MCF 10A (cell line): ENCODE results near the gene URM1. TPM values are rescaled to one million over a fixed set of nuclear protein-coding genes. Genes with fewer than 3 reads are reported as not detected.

ENCODE experiments used
- BruUV-seq: library from RNA; stranded (reverse); fragments of 400-500 nt; replicated peaks from 2 replicates; lab custom pipeline; 2021; lab: Mats Ljungman, UMichigan
- CTCF ChIA-PET: fragments of 300-600 bp; sonication (Branson Sonifier 250); formaldehyde crosslinking; extraction: SDS; loops from one replicate; lab custom pipeline; 2021; ENCODE audit warnings: antibody characterized with exemption, inconsistent platforms; lab: Yijun Ruan, JAX
- POLR2A ChIA-PET: fragments of 300-600, 350-650 bp; sonication (Branson Sonifier 250); formaldehyde crosslinking; extraction: SDS; loops from one replicate; lab custom pipeline; 2020; ENCODE audit warnings: antibody characterized with exemption, inconsistent platforms; lab: Yijun Ruan, JAX
- DNase-seq: peaks from one replicate; pipeline ENCODE4 v3.0.0-alpha.2; 2018; ENCODE audit not compliant: unreplicated experiment
- H3K27ac Mint-ChIP-seq: one replicate; pipeline ENCODE4 v1.8.0; 2022; ENCODE audit warnings: mild to moderate bottlenecking, low read depth, mixed read lengths; ENCODE audit not compliant: unreplicated experiment
- H3K27me3 Mint-ChIP-seq: one replicate; pipeline ENCODE4 v1.8.0; 2022; ENCODE audit warnings: mixed read lengths; ENCODE audit not compliant: insufficient read depth, unreplicated experiment
- H3K36me3 Mint-ChIP-seq: one replicate; pipeline ENCODE4 v1.8.0; 2022; ENCODE audit warnings: mild to moderate bottlenecking, moderate library complexity, mixed read lengths; ENCODE audit not compliant: insufficient read depth, unreplicated experiment
- H3K4me1 Mint-ChIP-seq: one replicate; pipeline ENCODE4 v1.8.0; 2022; ENCODE audit warnings: mixed read lengths; ENCODE audit not compliant: insufficient read depth, unreplicated experiment
- H3K4me3 Mint-ChIP-seq: one replicate; pipeline ENCODE4 v1.8.0; 2022; ENCODE audit warnings: mild to moderate bottlenecking, moderate library complexity, mixed read lengths; ENCODE audit not compliant: unreplicated experiment
- H3K9me3 Mint-ChIP-seq: one replicate; pipeline ENCODE4 v1.8.0; 2022; ENCODE audit warnings: mixed read lengths; ENCODE audit not compliant: unreplicated experiment
- intact Hi-C: fragments of 100-400 bp; cut with micrococcal nuclease; formaldehyde crosslinking; loops from 2 replicates; pipeline ENCODE4 v1.14.1; 2022
- total RNA-seq: library from RNA; stranded (reverse); gene quantifications from 2 replicates; pipeline ENCODE4 v1.2.3, GENCODE V29; 2022
- TF ChIP-seq, protein P1 (sequence below): fragments of 200-600 bp; IDR thresholded peaks from one replicate; pipeline ENCODE4 v1.8.0; 2022; ENCODE audit warnings: antibody characterized with exemption, mild to moderate bottlenecking; ENCODE audit not compliant: unreplicated experiment

The URM1 gene
- total RNA-seq, 1 experiment from 2014 or later: 56.8 TPM

DNA sequence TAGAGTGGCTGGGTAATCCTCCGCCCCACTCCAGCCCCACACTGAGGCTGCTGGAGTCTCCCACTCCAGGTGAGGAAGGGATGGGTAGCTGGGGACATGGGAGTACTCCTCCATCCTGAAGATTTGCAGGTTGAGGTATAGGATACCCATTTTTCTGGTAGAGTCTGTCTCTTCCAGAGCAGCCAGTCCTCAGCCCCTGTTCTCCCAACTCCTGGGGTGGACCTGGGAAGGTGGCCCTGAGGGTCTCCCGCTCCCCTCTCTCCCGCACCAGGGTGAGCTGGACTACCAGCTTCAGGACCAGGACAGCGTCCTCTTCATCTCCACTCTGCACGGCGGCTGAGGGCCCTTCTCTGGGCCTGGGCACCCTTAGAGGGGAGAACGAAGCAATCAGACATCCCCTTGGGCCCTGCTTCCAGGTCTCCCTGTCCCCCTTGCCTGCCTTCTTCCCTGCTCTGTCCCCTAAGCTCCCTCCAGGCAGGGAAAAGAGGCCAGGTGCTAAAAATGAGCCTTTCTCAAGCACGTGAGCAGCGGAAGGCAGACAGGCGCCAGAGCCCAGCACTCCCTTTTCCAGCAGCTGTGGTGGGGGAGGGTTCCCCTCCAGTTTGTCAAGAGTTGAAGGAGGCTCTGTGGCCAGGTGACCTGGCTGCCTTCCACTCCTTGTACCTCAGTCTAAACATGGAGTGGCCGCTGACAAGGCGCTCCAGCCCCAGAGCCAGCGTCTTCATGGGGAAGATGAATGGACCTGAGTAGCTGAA is 18.4 kb downstream of the URM1 start:
- Mint-ChIP-seq H3K4me3 (no peak overlapping the region), H3K9me3 (no peaks in the 10 kb centered on the region), H3K4me1 (no peaks in the 10 kb centered on the region), H3K27me3 (no peaks in the 10 kb centered on the region), H3K27ac (no peak overlapping the region), H3K36me3 (peaks cover 31% of the 10 kb centered on the region)
- POLR2A ChIA-PET: interaction anchor here (0.7 kb wide), 1 partner anchor 230 kb away, joined by 4 read pairs; the partner anchor contains the start of gene BBLN
- intact Hi-C loops: no loop called here
- DNase-seq: no peak
- TF ChIP-seq, protein P1, sequence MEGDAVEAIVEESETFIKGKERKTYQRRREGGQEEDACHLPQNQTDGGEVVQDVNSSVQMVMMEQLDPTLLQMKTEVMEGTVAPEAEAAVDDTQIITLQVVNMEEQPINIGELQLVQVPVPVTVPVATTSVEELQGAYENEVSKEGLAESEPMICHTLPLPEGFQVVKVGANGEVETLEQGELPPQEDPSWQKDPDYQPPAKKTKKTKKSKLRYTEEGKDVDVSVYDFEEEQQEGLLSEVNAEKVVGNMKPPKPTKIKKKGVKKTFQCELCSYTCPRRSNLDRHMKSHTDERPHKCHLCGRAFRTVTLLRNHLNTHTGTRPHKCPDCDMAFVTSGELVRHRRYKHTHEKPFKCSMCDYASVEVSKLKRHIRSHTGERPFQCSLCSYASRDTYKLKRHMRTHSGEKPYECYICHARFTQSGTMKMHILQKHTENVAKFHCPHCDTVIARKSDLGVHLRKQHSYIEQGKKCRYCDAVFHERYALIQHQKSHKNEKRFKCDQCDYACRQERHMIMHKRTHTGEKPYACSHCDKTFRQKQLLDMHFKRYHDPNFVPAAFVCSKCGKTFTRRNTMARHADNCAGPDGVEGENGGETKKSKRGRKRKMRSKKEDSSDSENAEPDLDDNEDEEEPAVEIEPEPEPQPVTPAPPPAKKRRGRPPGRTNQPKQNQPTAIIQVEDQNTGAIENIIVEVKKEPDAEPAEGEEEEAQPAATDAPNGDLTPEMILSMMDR: no peak
- TSS peak; percentile 62 for BruUV-seq
- CTCF ChIA-PET: interaction anchor here (0.6 to 1.2 kb wide), 3 partner anchors 17 to 49 kb away, joined by 3 to 4 read pairs (median 3); no protein-coding TSS in a partner anchor

DNA sequence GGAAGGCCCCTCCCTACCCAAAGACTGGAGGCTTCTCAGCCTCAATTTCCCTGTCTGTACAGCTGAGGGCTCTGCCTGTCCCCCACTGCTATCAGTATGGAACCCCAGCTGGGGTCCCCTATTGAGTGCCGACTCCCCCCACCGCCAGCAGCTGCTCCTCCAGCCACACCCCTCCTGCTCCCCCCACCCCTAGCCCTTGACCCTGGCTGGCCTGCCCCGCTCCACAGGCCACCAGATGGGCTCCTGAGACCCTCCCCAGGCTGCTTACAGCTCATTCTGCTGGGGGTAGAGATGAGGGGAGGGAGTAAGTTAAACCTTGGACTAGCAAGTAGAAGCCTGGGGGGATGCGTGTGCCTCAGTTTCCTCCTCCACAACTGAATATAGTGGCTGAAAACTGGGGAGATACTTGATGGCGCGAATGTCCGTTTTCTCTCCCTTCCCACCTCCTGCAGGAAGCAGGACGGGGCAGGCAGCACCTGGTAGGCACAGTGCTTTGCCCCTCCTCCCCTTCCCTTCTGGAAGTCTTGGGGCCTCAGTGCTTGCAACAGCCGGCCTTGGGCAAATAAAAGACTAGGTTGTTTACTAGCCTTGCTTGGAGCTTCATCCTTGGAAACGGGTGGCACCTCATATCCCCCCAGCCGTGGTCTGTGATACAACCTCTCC is 19.1 kb downstream of the URM1 start:
- TF ChIP-seq, protein P1: no peak
- Mint-ChIP-seq H3K4me3 (no peak overlapping the region), H3K4me1 (no peaks in the 10 kb centered on the region), H3K27ac (no peak overlapping the region), H3K27me3 (no peaks in the 10 kb centered on the region), H3K36me3 (peaks cover 31% of the 10 kb centered on the region), H3K9me3 (no peaks in the 10 kb centered on the region)
- ChIA-PET CTCF (interaction anchor here (0.6 to 0.9 kb wide), 4 partner anchors 12 to 1125 kb away, joined by 3 read pairs; no protein-coding TSS in a partner anchor), POLR2A (no interaction called here)
- no peak for DNase-seq
- no TSS peak for BruUV-seq
- intact Hi-C loops: no loop called here

DNA sequence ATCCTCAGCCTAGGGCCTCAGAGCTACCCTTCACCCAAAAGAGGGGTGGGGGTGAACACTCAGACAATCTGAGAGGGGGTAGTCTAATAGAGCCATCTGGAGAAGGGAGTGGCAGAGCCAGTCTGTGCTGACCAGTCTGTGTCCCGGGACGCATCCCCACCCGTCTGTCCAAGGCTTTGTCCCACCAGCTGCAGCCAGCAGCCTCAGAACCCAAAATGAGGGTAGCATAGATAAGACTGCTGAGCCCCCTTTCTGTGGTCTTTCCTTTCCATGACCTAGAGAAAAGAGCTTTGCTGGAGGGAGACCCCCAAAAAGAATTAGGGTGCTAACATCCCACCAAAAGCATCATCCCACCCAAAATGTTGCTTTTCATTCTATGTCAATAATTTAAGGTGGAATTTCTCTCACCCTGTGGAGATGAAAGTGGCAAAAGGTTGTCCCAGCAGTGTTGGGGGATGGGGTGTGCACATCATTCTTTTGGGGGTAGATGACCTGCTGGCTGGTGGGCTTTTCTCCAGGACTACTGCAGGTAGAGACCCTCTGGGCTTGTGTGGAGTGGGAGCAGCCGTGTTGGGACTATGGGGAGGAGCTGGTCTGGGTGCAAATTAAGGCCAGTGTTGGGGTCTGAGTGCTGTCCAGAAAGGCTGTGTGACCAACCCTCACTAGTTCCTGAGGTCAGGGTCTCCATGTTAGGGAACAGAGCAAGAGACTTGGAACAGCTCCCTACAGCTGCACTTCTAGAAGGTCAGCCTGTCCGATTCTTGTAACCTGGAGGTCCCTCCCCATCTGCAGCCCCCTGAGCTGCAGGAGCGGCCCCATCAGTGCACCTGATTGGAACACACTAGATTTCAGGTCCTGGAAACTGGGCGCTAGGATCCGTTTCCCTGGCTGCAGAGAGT is 19.9 kb downstream of the URM1 start:
- intact Hi-C loops: no loop called here

More for the DNA sequence above, 19.9 kb downstream of the URM1 start:
- Mint-ChIP-seq H3K9me3 (no peaks in the 10 kb centered on the region), H3K4me3 (no peak overlapping the region), H3K27me3 (no peaks in the 10 kb centered on the region), H3K27ac (no peak overlapping the region), H3K36me3 (peaks cover 31% of the 10 kb centered on the region), H3K4me1 (no peaks in the 10 kb centered on the region)
- no peak for DNase-seq
- no TSS peak for BruUV-seq
- ChIA-PET CTCF (interaction anchor here (0.6 to 1.0 kb wide), 3 partner anchors 11 to 1124 kb away, joined by 3 to 4 read pairs (median 3); no protein-coding TSS in a partner anchor), POLR2A (no interaction called here)
- TF ChIP-seq, protein P1: no peak
